KMS-11 (cell line): ENCODE results near the gene KCP.

Experiments
- H2AFZ ChIP-seq: fragments of 200-600 bp; sonication (generic); 2 replicates; pipeline ENCODE4 v1.6.1; 2016; ENCODE audit warnings: antibody characterized with exemption, mixed run types, low read depth
- H3K27ac ChIP-seq: fragments of 200-600 bp; sonication (generic); 2 replicates; pipeline ENCODE4 v1.6.1; 2016; ENCODE audit warnings: mild to moderate bottlenecking, mixed run types
- H3K27me3 ChIP-seq: fragments of 200-600 bp; sonication (generic); 2 replicates; pipeline ENCODE4 v1.6.1; 2017; ENCODE audit warnings: mild to moderate bottlenecking, low read depth, mixed run types, moderate library complexity; ENCODE audit not compliant: insufficient read depth
- H3K36me3 ChIP-seq: fragments of 200-600 bp; sonication (generic); 2 replicates; pipeline ENCODE4 v1.6.1; 2017; ENCODE audit warnings: mild to moderate bottlenecking, mixed run types; ENCODE audit not compliant: insufficient read depth
- H3K4me1 ChIP-seq: fragments of 200-600 bp; sonication (generic); 2 replicates; pipeline ENCODE4 v1.6.1; 2016; ENCODE audit warnings: mild to moderate bottlenecking, low read depth, mixed run types; ENCODE audit not compliant: poor library complexity, severe bottlenecking
- H3K4me2 ChIP-seq: fragments of 200-600 bp; sonication (generic); 2 replicates; pipeline ENCODE4 v1.7.0; 2016; ENCODE audit warnings: mild to moderate bottlenecking, mixed run types
- H3K4me3 ChIP-seq: fragments of 200-600 bp; sonication (generic); IDR thresholded peaks from 2 replicates; pipeline ENCODE4 v1.6.1; 2017; ENCODE audit warnings: low read depth, low read length, mixed read lengths; ENCODE audit not compliant: insufficient read depth
- H3K79me2 ChIP-seq: fragments of 200-600 bp; sonication (generic); 2 replicates; pipeline ENCODE4 v1.6.1; 2016; ENCODE audit warnings: low read depth, mixed run types; ENCODE audit not compliant: insufficient read depth
- H3K9ac ChIP-seq: fragments of 200-600 bp; sonication (generic); 2 replicates; pipeline ENCODE4 v1.6.1; 2016; ENCODE audit warnings: mild to moderate bottlenecking, mixed run types
- H4K20me1 ChIP-seq: fragments of 200-600 bp; sonication (generic); 2 replicates; pipeline ENCODE4 v1.6.1; 2016; ENCODE audit warnings: mild to moderate bottlenecking, mixed run types; ENCODE audit not compliant: insufficient read depth
- CTCF ChIP-seq: fragments of 200-600 bp; sonication (generic); conservative IDR thresholded peaks from 2 replicates; pipeline ENCODE4 v1.6.1; 2017; ENCODE audit warnings: low read depth, mild to moderate bottlenecking, antibody characterized with exemption, low read length, moderate library complexity, mixed read lengths

KCP gene

GRCh38 chr7:128894101-128894440 lies 16.4 kb downstream of the KCP start:
- no peaks in the 10 kb centered on the region for H4K20me1 ChIP-seq
- H3K27me3 ChIP-seq, result peaks cover 13% of the 10 kb centered on the region; the same call in 1 of the 2 replicates
- H3K4me3 ChIP-seq, result no peak overlapping the region
- H3K4me1 ChIP-seq, result no peaks in the 10 kb centered on the region
- H3K9ac ChIP-seq, result no peak overlapping the region
- no peak overlapping the region for H3K4me2 ChIP-seq
- TF ChIP-seq CTCF, result no peak
- H3K27ac ChIP-seq, result no peak overlapping the region
- H3K36me3 ChIP-seq, result no peaks in the 10 kb centered on the region
- H2AFZ ChIP-seq, result no peak overlapping the region
- no peaks in the 10 kb centered on the region for H3K79me2 ChIP-seq

GRCh38 chr7:128893251-128894100 lies 17.0 kb downstream of the KCP start:
- Histone ChIP-seq H3K79me2 (no peaks in the 10 kb centered on the region), H4K20me1 (no peaks in the 10 kb centered on the region), H3K27ac (no peak overlapping the region), H3K36me3 (no peaks in the 10 kb centered on the region), H3K4me1 (no peaks in the 10 kb centered on the region), H3K9ac (no peak overlapping the region), H3K4me3 (no peak overlapping the region), H3K4me2 (no peak overlapping the region), H2AFZ (no peak overlapping the region), H3K27me3 (peaks cover 17% of the 10 kb centered on the region; the same call in 1 of the 2 replicates)
- TF ChIP-seq CTCF, result no peak

- no peaks in the 10 kb centered on the region for H3K79me2 ChIP-seq
- H3K4me1 ChIP-seq, result no peaks in the 10 kb centered on the region
- no peak overlapping the region for H3K9ac ChIP-seq
- no peak overlapping the region for H2AFZ ChIP-seq
- no peaks in the 10 kb centered on the region for H4K20me1 ChIP-seq
- no peak overlapping the region for H3K4me2 ChIP-seq
- H3K36me3 ChIP-seq, result no peaks in the 10 kb centered on the region
- TF ChIP-seq CTCF, result no peak
- H3K27me3 ChIP-seq, result peaks cover 17% of the 10 kb centered on the region; the same call in 1 of the 2 replicates
- no peak overlapping the region for H3K4me3 ChIP-seq
- no peak overlapping the region for H3K27ac ChIP-seq
Measured at GRCh38 chr7:128892521-128893250, 17.8 kb downstream of the KCP start.

- no peaks in the 10 kb centered on the region for H3K36me3 ChIP-seq
- H3K4me2 ChIP-seq, result no peak overlapping the region
- H2AFZ ChIP-seq, result no peak overlapping the region
- no peak overlapping the region for H3K9ac ChIP-seq
- peaks cover 19% of the 10 kb centered on the region; the same call in 1 of the 2 replicates for H3K27me3 ChIP-seq
- no peaks in the 10 kb centered on the region for H3K79me2 ChIP-seq
- no peaks in the 10 kb centered on the region for H3K4me1 ChIP-seq
- no peak for TF ChIP-seq CTCF
- no peaks in the 10 kb centered on the region for H4K20me1 ChIP-seq
- H3K4me3 ChIP-seq, result no peak overlapping the region
- H3K27ac ChIP-seq, result no peak overlapping the region
Measured at GRCh38 chr7:128891942-128892269, 18.6 kb downstream of the KCP start.
